ENCODE data around the gene CACNA1S. TPM values are rescaled to one million over a fixed set of nuclear protein-coding genes. Genes with fewer than 3 reads are reported as not detected.

Gene CACNA1S
- total RNA-seq, 4 donors from 2014 or later, result not detected

DNA sequence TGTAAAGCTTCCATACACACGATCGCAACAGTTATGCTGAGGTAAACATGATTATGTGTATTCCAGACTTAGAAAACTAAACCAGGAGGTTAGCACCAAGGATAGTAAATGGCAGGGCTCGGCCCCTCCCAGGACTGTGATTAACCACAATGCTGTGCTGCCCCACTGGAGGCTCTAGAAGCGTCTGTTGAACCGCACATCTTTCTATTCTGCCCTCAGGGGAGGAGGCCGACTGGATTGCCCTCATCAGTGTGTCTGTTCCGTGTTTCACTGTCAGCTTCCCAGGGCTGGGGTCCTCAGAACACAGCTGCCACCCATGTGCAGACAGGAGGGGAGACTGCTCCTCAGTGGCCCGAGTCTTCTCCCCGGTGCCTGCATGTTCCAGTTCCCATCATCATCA, 27.5 kb upstream of the CACNA1S start:
- TF ChIP-seq EP300 (IDR thresholded peaks at IDR 0.05), result no peak
- no peak for TF ChIP-seq POLR2AphosphoS5 (IDR thresholded peaks at IDR 0.05)
- TF ChIP-seq POLR2A (IDR thresholded peaks at IDR 0.05), result no peak
- TF ChIP-seq, protein P1, sequence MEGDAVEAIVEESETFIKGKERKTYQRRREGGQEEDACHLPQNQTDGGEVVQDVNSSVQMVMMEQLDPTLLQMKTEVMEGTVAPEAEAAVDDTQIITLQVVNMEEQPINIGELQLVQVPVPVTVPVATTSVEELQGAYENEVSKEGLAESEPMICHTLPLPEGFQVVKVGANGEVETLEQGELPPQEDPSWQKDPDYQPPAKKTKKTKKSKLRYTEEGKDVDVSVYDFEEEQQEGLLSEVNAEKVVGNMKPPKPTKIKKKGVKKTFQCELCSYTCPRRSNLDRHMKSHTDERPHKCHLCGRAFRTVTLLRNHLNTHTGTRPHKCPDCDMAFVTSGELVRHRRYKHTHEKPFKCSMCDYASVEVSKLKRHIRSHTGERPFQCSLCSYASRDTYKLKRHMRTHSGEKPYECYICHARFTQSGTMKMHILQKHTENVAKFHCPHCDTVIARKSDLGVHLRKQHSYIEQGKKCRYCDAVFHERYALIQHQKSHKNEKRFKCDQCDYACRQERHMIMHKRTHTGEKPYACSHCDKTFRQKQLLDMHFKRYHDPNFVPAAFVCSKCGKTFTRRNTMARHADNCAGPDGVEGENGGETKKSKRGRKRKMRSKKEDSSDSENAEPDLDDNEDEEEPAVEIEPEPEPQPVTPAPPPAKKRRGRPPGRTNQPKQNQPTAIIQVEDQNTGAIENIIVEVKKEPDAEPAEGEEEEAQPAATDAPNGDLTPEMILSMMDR (IDR thresholded peaks at IDR 0.05), result no peak
- no peak overlapping the region for H3K27ac ChIP-seq
- WGBS, 2 donors (ENCODE audit: low coverage in 1 of 2), result 91% methylated on average over 4 of the region's 9 CpGs; no CpG with 5 or more reads in 1 of the 2 donors
- H3K4me3 ChIP-seq, result no peak overlapping the region
- peaks cover 0 to 81% of the 10 kb centered on the region in 2 donors for H3K36me3 ChIP-seq
- ATAC-seq, result no peak
- H3K9me3 ChIP-seq, result no peaks in the 10 kb centered on the region
- H3K4me1 ChIP-seq, result peaks cover 0 to 48% (median 19%) of the 10 kb centered on the region in 3 donors
- H3K27me3 ChIP-seq, result no peaks in the 10 kb centered on the region

DNA sequence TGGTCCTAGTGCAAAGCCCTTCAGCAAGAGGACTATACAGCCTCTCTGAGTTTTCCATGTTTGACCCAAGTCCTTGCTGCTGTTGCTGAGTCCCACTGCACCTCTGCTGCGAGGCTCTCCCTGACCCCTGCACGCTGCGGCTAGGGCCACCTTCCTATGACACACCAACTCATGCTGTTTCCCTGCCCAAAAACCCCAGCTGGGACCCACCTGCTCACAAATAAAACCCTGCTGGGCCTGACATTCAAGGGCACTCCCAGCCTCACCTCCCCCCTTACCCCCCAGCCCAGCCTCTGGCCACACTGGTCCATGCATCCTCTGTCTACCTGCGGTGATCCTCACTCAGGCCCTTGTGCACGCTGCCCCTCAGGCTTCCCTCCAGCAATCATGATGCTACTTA, 27.1 kb upstream of the CACNA1S start:
- Histone ChIP-seq H3K36me3 (peaks cover 0 to 81% of the 10 kb centered on the region in 2 donors), H3K9me3 (no peaks in the 10 kb centered on the region), H3K4me3 (no peak overlapping the region), H3K4me1 (peaks cover 0 to 48% (median 19%) of the 10 kb centered on the region in 3 donors), H3K27ac (no peak overlapping the region), H3K27me3 (no peaks in the 10 kb centered on the region)
- TF ChIP-seq POLR2AphosphoS5 (IDR thresholded peaks at IDR 0.05) (no peak), POLR2A (IDR thresholded peaks at IDR 0.05) (no peak)
- no peak for ATAC-seq
- 50 to 100% methylated on average over 2 to 4 of the region's 5 CpGs for WGBS, 2 donors (ENCODE audit: low coverage in 1 of 2)

DNA sequence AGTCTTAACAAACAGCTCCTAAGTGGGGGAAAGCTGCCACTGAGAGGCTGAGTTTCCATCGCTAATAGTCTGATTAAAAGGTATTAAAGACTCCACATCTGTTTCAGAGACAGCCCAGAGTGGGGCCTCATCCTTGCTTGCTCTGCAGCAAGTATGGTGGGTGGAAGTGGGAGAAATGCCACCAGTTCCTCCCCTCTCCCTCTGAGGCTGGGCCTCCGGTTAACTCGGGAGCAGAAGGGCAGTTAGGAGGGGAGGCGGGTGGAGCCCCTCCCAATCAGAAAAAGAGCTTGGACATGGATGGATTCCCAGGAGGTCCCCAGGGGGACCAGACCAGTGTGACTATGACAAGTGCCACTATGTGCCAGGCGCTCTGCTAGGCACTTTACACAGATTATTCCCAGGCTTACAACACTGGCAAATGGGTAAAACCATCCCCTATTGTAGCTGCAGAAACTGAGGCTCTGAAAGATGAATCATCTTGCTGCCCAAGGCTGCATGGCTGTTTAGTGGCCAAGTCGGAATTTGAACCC, 26.1 kb upstream of the CACNA1S start:
- H3K4me3 ChIP-seq, result no peak overlapping the region
- WGBS, 2 donors (ENCODE audit: low coverage in 1 of 2), result 17 to 73% methylated on average over 1 to 6 of the region's 6 CpGs
- no peak for ATAC-seq
- no peaks in the 10 kb centered on the region for H3K27me3 ChIP-seq
- peak overlapping the region in 3 of 4 donors; percentile 66 to 77 (median 74) for H3K27ac ChIP-seq
- peaks cover 0 to 48% (median 19%) of the 10 kb centered on the region in 3 donors for H3K4me1 ChIP-seq
- no peaks in the 10 kb centered on the region for H3K9me3 ChIP-seq
- H3K36me3 ChIP-seq, result peaks cover 0 to 79% of the 10 kb centered on the region in 2 donors
- TF ChIP-seq POLR2AphosphoS5 (IDR thresholded peaks at IDR 0.05), result no peak
- no peak for TF ChIP-seq EP300 (IDR thresholded peaks at IDR 0.05)

DNA sequence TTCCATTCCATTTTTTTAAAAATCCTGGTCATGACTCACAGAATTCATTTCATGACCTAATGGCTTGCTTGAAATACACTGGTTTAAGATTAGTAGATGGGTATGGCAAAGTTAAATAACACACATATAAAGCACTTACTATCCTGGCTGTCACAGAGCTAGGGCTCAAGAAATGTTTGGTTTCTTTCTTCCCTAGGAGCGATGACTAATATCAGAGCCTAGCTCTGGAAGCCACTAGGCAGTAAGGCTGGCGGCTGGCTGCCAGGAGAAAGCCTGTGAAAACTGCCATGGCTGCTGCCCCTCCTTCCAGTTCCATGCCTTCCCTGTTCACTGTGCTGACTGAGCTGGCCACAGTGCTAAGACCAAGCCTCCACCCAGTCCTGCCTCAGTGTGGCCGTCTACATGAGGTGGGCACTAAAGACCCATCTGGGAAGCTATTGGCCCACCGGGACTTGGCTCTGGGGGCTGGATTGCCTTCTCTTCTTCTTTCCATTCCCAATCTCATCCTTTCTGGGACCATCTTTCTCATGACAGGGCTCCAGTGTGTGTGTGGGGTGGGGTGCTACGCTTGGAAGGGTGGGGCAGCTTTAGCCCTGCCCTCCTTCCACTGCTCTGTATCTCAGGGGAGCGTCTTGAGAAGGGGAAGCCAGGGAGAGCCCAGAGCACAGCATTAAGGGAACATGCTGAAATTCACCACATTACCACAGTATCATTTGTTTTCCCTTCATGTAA, 25.5 kb upstream of the CACNA1S start:
- H3K4me3 ChIP-seq, result no peak overlapping the region

DNA sequence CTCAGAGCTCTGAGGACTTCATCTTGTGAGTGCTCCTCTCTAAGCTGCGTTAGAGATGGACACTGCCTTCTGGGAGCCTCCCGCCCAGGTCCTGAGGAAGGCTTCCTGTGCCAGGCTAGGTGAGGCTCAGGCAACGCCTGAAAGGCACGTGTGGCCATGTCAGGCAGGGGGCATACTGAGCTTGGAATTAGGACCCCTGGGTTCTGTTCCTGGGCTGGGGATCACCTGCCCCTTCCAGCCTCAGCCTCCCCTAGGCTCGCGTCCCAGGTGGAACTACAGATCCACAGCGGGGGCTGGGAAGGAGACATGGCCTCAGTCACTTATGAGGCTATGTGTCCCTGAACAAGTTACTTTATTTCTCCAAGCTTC, 24.8 kb upstream of the CACNA1S start:
- H3K27ac ChIP-seq, result peak overlapping the region; percentile 15 to 77 (median 69)
- peaks cover 0 to 38% (median 19%) of the 10 kb centered on the region in 3 donors for H3K4me1 ChIP-seq
- no peaks in the 10 kb centered on the region for H3K9me3 ChIP-seq
- WGBS, 2 donors (ENCODE audit: low coverage in 1 of 2), result 86% methylated on average over 4 of the region's 7 CpGs; no CpG with 5 or more reads in 1 of the 2 donors
- H3K27me3 ChIP-seq, result no peaks in the 10 kb centered on the region
- no peak overlapping the region for H3K4me3 ChIP-seq
- TF ChIP-seq POLR2A (IDR thresholded peaks at IDR 0.05) (no peak), POLR2AphosphoS5 (IDR thresholded peaks at IDR 0.05) (no peak), EP300 (IDR thresholded peaks at IDR 0.05) (no peak)
- TF ChIP-seq, protein P1 (IDR thresholded peaks at IDR 0.05), result no peak
- no peak for ATAC-seq
- H3K36me3 ChIP-seq, result peaks cover 0 to 74% of the 10 kb centered on the region in 2 donors

More for the DNA sequence above, 25.5 kb upstream of the CACNA1S start:
- peak; percentile 61 for TF ChIP-seq POLR2AphosphoS5 (IDR thresholded peaks at IDR 0.05)
- TF ChIP-seq, protein P1 (IDR thresholded peaks at IDR 0.05), result no peak
- Histone ChIP-seq H3K27me3 (no peaks in the 10 kb centered on the region), H3K4me1 (peaks cover 0 to 46% (median 19%) of the 10 kb centered on the region in 3 donors), H3K27ac (peak overlapping the region; percentile 15 to 77 (median 70)), H3K9me3 (no peaks in the 10 kb centered on the region), H3K36me3 (peaks cover 0 to 78% of the 10 kb centered on the region in 2 donors)
- ATAC-seq, result peak; percentile 81
- 25 to 60% methylated on average over 2 to 3 of the region's 6 CpGs for WGBS, 2 donors (ENCODE audit: low coverage in 1 of 2)

All from gastroesophageal sphincter (tissue), 4 donors.